Measurements from ENCODE around the gene LST1. TPM values are rescaled to one million over a fixed set of nuclear protein-coding genes. Genes with fewer than 3 reads are reported as not detected.

LST1 gene
- polyA plus RNA-seq, 1 experiment: not detected

DNA sequence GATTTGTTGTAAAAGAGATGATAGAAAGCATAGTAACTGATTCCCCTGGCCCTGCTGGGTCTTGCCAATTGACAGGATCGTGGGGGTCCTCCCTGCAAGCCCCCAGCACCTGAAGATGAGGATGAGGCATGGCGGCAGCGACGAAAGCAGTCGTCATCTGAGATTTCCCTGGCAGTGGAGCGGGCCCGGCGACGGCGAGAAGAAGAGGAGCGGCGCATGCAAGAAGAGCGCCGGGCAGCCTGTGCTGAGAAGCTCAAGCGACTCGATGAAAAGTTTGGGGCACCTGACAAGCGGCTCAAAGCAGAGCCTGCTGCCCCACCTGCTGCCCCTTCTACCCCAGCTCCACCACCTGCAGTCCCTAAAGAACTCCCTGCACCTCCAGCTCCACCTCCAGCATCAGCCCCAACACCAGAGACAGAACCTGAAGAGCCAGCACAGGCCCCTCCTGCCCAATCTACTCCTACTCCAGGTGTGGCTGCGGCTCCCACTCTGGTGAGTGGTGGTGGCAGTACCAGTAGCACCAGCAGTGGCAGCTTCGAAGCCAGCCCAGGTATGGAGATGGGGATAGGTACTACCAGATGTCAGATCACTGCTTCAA is 41.7 kb downstream of the LST1 start:
- DNase-seq (ENCODE audit: low read depth, low spot score): no peak
- no peak overlapping the region for H3K27ac ChIP-seq (ENCODE audit: low read depth, low read length)
- no peaks in the 10 kb centered on the region for H3K27me3 ChIP-seq (ENCODE audit: control insufficient read depth, insufficient read depth, low read length)
- ChIA-PET POLR2A (interaction anchor here (0.6 kb wide), 1 partner anchor 14 kb away, joined by 4 read pairs; no protein-coding TSS in a partner anchor), CTCF (no interaction called here)
- H3K9me3 ChIP-seq (ENCODE audit: control insufficient read depth, insufficient read depth, low read length): no peaks in the 10 kb centered on the region
- no peak overlapping the region for H3K4me3 ChIP-seq (ENCODE audit: low read depth, low read length)
- TF ChIP-seq, protein P1, sequence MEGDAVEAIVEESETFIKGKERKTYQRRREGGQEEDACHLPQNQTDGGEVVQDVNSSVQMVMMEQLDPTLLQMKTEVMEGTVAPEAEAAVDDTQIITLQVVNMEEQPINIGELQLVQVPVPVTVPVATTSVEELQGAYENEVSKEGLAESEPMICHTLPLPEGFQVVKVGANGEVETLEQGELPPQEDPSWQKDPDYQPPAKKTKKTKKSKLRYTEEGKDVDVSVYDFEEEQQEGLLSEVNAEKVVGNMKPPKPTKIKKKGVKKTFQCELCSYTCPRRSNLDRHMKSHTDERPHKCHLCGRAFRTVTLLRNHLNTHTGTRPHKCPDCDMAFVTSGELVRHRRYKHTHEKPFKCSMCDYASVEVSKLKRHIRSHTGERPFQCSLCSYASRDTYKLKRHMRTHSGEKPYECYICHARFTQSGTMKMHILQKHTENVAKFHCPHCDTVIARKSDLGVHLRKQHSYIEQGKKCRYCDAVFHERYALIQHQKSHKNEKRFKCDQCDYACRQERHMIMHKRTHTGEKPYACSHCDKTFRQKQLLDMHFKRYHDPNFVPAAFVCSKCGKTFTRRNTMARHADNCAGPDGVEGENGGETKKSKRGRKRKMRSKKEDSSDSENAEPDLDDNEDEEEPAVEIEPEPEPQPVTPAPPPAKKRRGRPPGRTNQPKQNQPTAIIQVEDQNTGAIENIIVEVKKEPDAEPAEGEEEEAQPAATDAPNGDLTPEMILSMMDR (IDR thresholded peaks at IDR 0.05; ENCODE audit: low read depth, low read length): no peak

DNA sequence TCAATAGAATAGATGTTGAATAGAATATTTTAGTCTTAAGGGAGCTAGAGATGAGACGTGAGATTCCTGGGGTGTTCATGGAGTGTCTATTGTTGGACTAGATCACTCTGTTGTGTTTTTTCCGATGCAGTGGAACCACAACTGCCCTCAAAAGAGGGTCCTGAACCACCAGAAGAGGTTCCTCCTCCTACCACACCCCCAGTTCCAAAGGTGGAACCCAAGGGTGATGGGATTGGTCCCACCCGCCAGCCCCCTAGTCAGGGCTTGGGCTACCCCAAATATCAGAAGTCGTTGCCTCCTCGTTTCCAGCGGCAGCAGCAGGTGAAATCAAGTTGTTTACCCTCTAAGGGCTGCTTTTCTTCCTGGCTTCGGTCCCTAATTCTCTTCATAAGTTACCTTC is 42.9 kb downstream of the LST1 start:
- Histone ChIP-seq H3K27me3 (ENCODE audit: control insufficient read depth, insufficient read depth, low read length) (no peaks in the 10 kb centered on the region), H3K4me3 (ENCODE audit: low read depth, low read length) (no peak overlapping the region), H3K27ac (ENCODE audit: low read depth, low read length) (no peak overlapping the region), H3K9me3 (ENCODE audit: control insufficient read depth, insufficient read depth, low read length) (no peaks in the 10 kb centered on the region)
- CTCF ChIA-PET: no interaction called here
- TF ChIP-seq, protein P1 (IDR thresholded peaks at IDR 0.05; ENCODE audit: low read depth, low read length): no peak
- no peak for DNase-seq (ENCODE audit: low read depth, low spot score)
- POLR2A ChIA-PET: no interaction called here

DNA sequence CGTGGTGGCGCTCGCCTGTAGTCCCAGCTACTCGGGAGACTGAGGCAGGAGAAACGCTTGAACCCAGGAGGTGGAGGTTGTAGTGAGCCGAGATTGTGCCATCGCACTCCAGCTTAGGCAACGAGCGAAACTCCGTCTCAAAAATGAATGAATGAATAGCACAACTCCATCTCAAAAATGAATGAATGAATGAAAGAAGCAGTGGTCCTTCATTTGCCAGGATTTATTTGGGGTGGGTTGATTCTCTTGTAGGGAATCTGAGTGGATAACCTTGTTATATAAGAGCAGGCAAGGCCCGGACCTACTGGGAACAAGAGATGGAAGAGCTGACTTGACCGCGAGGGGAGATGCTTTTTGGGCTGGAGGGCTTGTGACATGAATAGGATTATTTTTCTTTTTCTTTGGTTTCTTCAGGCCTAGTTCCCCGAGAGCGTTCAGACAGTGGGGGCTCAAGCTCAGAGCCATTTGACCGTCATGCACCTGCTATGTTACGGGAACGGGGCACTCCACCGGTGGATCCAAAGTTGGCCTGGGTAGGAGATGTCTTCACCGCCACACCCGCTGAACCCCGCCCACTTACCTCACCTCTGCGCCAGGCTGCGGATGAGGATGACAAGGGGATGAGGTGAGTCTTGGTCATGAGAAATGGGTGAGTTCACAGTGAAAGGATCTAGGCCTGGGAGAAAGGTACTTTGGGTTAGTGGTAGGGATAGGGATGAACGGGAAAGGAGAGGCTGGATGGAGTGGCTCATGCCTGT is 44.3 kb downstream of the LST1 start:
- Histone ChIP-seq H3K27ac (ENCODE audit: low read depth, low read length) (no peak overlapping the region), H3K27me3 (ENCODE audit: control insufficient read depth, insufficient read depth, low read length) (no peaks in the 10 kb centered on the region), H3K9me3 (ENCODE audit: control insufficient read depth, insufficient read depth, low read length) (no peaks in the 10 kb centered on the region), H3K4me3 (ENCODE audit: low read depth, low read length) (no peak overlapping the region)
- TF ChIP-seq, protein P1 (IDR thresholded peaks at IDR 0.05; ENCODE audit: low read depth, low read length): no peak
- DNase-seq (ENCODE audit: low read depth, low spot score): no peak
- ChIA-PET CTCF (no interaction called here), POLR2A (no interaction called here)

DNA sequence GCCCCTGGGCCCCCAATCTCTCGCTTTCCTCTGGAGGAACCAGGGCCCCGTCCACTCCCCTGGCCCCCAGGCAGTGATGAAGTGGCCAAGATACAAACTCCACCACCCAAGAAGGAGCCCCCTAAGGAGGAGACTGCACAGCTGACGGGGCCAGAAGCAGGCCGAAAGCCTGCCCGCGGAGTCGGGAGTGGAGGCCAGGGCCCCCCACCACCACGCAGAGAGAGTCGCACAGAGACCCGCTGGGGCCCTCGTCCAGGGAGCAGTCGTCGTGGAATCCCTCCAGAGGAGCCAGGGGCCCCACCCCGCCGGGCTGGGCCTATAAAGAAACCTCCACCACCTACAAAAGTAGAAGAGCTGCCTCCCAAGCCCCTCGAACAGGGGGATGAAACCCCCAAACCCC is 45.1 kb downstream of the LST1 start:
- TF ChIP-seq, protein P1 (IDR thresholded peaks at IDR 0.05; ENCODE audit: low read depth, low read length): no peak
- CTCF ChIA-PET: no interaction called here

DNA sequence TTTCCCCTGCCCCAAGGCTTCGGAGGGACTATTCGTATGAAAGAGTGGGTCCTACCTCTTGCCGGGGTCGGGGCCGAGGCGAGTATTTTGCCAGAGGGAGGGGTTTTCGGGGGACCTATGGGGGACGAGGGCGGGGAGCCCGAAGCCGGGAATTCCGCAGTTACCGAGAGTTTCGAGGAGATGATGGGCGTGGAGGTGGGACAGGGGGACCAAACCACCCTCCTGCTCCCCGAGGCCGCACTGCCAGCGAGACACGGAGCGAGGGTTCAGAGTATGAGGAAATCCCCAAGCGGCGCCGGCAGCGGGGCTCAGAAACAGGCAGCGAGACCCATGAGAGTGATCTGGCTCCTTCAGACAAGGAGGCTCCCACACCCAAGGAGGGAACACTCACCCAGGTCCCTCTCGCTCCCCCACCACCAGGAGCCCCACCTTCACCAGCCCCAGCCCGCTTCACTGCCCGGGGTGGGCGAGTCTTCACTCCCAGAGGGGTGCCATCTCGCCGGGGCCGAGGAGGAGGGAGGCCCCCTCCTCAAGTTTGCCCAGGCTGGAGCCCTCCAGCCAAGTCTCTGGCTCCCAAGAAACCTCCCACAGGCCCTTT is 45.7 kb downstream of the LST1 start:
- no peak overlapping the region for H3K27ac ChIP-seq (ENCODE audit: low read depth, low read length)

More for the DNA sequence above, 45.1 kb downstream of the LST1 start:
- POLR2A ChIA-PET: no interaction called here
- DNase-seq (ENCODE audit: low read depth, low spot score): no peak
- Histone ChIP-seq H3K27me3 (ENCODE audit: control insufficient read depth, insufficient read depth, low read length) (no peaks in the 10 kb centered on the region), H3K9me3 (ENCODE audit: control insufficient read depth, insufficient read depth, low read length) (no peaks in the 10 kb centered on the region), H3K4me3 (ENCODE audit: low read depth, low read length) (no peak overlapping the region), H3K27ac (ENCODE audit: low read depth, low read length) (no peak overlapping the region)

More for the DNA sequence above, 45.7 kb downstream of the LST1 start:
- POLR2A ChIA-PET: no interaction called here
- no peaks in the 10 kb centered on the region for H3K27me3 ChIP-seq (ENCODE audit: control insufficient read depth, insufficient read depth, low read length)
- no peak for DNase-seq (ENCODE audit: low read depth, low spot score)
- no peaks in the 10 kb centered on the region for H3K9me3 ChIP-seq (ENCODE audit: control insufficient read depth, insufficient read depth, low read length)
- CTCF ChIA-PET: no interaction called here
- TF ChIP-seq, protein P1 (IDR thresholded peaks at IDR 0.05; ENCODE audit: low read depth, low read length): no peak
- no peak overlapping the region for H3K4me3 ChIP-seq (ENCODE audit: low read depth, low read length)
